Testis (tissue), 5 donors: ENCODE results near the gene ANKRD2. TPM values are rescaled to one million over a fixed set of nuclear protein-coding genes. Genes with fewer than 3 reads are reported as not detected.
"Not testable (repeated sequence)": the region's sequence is repeated elsewhere in the genome, so short reads cannot be mapped to it uniquely, and the experiment has no call there.

Experiments used
- DNase-seq: peaks from one replicate; pipeline ENCODE4 v3.0.0-alpha.2; 2019
- H3K27ac ChIP-seq, 2 donors: fragments of 200-600 bp; sonication (generic); one replicate each; pipeline ENCODE4 v1.5.1; 2019
- H3K27me3 ChIP-seq: fragments of 200-600 bp; sonication (generic); one replicate; pipeline ENCODE4 v1.5.1; 2019
- H3K36me3 ChIP-seq: fragments of 200-600 bp; sonication (generic); one replicate; pipeline ENCODE4 v1.5.1; 2017; ENCODE audit warnings: low read depth; ENCODE audit errors: missing control alignments
- H3K4me1 ChIP-seq: fragments of 200-600 bp; sonication (generic); one replicate; pipeline ENCODE4 v1.5.1; 2019
- H3K4me3 ChIP-seq, 2 donors: fragments of 200-600 bp; sonication (generic); one replicate each; pipeline ENCODE4 v1.5.1; 2017 to 2019
- H3K9me3 ChIP-seq: fragments of 200-600 bp; sonication (generic); one replicate; pipeline ENCODE4 v1.5.1; 2017
- POLR2A ChIP-seq: fragments of 450-650 bp; IDR thresholded peaks from one replicate; pipeline ENCODE4 v1.6.1; 2017; ENCODE audit warnings: antibody characterized with exemption, mild to moderate bottlenecking, moderate library complexity
- WGBS, 2 donors: methylation state at CpG; one replicate each; pipeline ENCODE4 v1.1.5; 2018; 5-methylcytosine and 5-hydroxymethylcytosine counted together
- intact Hi-C: fragments of 100-400 bp; cut with DNase I; formaldehyde crosslinking; loops from one replicate; pipeline ENCODE4 v1.15.1; 2023; ENCODE audit warnings: low total_unique reads
- long read RNA-seq, 2 donors: transcript quantifications; one replicate each; lab custom pipeline, GENCODE V29; 2026
- polyA plus RNA-seq: library from polyadenylated mRNA; stranded (reverse); fragments of 350-450 nt; fragmentation: Illumina TruSeq; extraction: RNeasy Lipid Tissue Mini Kit (QIAGEN cat#74804); gene quantifications from one replicate; pipeline ENCODE4 v1.2.3, GENCODE V29; 2014; ENCODE audit warnings: low read depth, low replicate concordance; ENCODE audit not compliant: insufficient read depth
- total RNA-seq, 2 donors: library from RNA; depleted of rRNA; stranded (reverse); fragments of >200 nt; gene quantifications; one replicate each; pipeline ENCODE4 v1.2.3, GENCODE V29; 2016
- TF ChIP-seq, protein P1 (sequence below), 3 experiments: fragments of 450-650 bp in 2 of 3; fragments of 200-600 bp in 1 of 3; sonication (generic) in 1 of 3; IDR thresholded peaks; one replicate each; pipeline ENCODE4 v1.5.1; 2016 to 2019; ENCODE audit warnings: antibody characterized with exemption in 3 of 3, mild to moderate bottlenecking in 2 of 3, moderate library complexity in 1 of 3

The ANKRD2 gene, protein sequence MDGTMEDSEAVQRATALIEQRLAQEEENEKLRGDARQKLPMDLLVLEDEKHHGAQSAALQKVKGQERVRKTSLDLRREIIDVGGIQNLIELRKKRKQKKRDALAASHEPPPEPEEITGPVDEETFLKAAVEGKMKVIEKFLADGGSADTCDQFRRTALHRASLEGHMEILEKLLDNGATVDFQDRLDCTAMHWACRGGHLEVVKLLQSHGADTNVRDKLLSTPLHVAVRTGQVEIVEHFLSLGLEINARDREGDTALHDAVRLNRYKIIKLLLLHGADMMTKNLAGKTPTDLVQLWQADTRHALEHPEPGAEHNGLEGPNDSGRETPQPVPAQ
- total RNA-seq (1 to 10 TPM in 1 of 2 donors, under 1 TPM in 1; 0.43 to 1.9 TPM), polyA plus RNA-seq (3.5 TPM)
- long read RNA-seq, donor 1, result 0 reads
- long read RNA-seq, donor 2, result 0 reads

DNA sequence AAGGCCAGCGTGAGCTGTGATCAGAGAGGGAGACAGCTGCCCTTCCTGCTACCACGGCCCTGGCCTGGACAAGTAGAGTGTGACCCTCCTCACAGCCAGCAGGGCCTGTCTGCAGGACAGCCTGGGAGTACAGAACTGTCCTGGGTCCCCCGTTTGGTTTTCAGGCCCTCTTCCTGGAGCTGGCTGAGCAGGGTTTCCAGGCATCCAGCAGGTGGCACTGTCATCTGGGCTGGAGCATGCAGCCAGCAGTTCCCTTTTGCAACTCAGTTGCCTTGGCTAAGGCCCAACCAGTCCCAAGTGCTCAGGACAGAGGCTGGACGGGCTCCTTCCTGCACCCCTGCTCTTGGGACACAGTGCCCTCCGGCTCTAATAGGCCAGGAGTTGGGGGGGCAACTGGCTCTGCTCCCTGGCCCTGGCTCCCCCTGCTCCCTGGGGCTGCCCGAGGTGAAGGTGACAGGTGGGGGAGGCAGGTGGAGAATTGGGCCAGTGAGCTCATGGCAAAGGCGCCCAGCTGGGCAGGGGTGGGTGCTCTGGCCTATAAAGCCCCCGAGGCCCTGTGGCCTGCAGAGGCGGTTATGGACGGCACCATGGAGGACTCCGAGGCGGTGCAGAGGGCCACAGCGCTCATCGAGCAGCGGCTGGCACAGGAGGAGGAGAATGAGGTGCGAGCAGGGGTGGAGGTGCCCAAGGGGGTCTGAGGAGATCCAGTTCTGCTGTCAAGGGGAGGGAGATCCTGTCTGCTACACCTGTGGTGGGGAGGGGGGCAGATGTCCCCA lies at the start of gene ANKRD2:
Gene ANKRD2, plus strand, starts transcription at position 566 of the 776 bp plus-strand sequence. Its CDS starts 10 bp downstream, at position 576.
- no peak within 1 kb of the TSS for H3K27ac ChIP-seq
- no peaks in the 10 kb centered on the region for H3K9me3 ChIP-seq
- H3K27me3 ChIP-seq, result no peaks in the 10 kb centered on the region
- H3K4me3 ChIP-seq, result no peak within 1 kb of the TSS
- 71 to 86% methylated on average over 10 to 16 of the region's 16 CpGs for WGBS, 2 donors
- intact Hi-C loops, result no loop called here
- TF ChIP-seq, protein P1, sequence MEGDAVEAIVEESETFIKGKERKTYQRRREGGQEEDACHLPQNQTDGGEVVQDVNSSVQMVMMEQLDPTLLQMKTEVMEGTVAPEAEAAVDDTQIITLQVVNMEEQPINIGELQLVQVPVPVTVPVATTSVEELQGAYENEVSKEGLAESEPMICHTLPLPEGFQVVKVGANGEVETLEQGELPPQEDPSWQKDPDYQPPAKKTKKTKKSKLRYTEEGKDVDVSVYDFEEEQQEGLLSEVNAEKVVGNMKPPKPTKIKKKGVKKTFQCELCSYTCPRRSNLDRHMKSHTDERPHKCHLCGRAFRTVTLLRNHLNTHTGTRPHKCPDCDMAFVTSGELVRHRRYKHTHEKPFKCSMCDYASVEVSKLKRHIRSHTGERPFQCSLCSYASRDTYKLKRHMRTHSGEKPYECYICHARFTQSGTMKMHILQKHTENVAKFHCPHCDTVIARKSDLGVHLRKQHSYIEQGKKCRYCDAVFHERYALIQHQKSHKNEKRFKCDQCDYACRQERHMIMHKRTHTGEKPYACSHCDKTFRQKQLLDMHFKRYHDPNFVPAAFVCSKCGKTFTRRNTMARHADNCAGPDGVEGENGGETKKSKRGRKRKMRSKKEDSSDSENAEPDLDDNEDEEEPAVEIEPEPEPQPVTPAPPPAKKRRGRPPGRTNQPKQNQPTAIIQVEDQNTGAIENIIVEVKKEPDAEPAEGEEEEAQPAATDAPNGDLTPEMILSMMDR (IDR thresholded peaks at IDR 0.05), result peak; percentile 51 to 81 (median 77)
- no peak for TF ChIP-seq POLR2A
- peaks cover 3% of the 10 kb centered on the region for H3K4me1 ChIP-seq
- DNase-seq, result peak; percentile 84
- no peaks in the 10 kb centered on the region for H3K36me3 ChIP-seq

DNA sequence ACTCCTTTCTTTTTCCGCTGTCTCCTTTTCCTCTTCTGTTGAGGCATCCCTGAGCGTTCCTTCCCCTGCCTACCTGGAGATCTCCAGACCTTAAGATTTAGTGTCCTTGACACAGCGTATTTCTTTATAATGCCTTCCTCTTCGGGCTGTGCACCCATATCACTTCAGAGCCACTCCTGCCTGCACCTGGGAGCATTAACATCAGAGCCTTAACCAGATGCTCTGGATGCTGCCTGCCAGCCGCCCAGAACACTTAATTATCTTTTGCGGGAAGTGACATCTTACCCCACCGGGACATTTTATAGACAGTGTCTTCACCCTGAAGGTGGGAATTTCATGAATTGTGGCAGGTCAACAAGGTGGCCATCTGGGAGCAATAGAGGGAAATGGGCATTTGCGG lies 49.6 kb upstream of the ANKRD2 start:
- no peak for DNase-seq
- no peaks in the 10 kb centered on the region for H3K27me3 ChIP-seq
- H3K9me3 ChIP-seq, result no peaks in the 10 kb centered on the region
- no peaks in the 10 kb centered on the region for H3K36me3 ChIP-seq
- peaks cover 15% of the 10 kb centered on the region for H3K4me1 ChIP-seq
- H3K4me3 ChIP-seq, result no peak overlapping the region
- TF ChIP-seq, protein P1 (IDR thresholded peaks at IDR 0.05), result no peak
- no peak for TF ChIP-seq POLR2A
- H3K27ac ChIP-seq, result no peak overlapping the region
- 76 to 94% methylated on average over 8 of the region's 8 CpGs for WGBS, 2 donors
- intact Hi-C loops, result no loop called here

DNA sequence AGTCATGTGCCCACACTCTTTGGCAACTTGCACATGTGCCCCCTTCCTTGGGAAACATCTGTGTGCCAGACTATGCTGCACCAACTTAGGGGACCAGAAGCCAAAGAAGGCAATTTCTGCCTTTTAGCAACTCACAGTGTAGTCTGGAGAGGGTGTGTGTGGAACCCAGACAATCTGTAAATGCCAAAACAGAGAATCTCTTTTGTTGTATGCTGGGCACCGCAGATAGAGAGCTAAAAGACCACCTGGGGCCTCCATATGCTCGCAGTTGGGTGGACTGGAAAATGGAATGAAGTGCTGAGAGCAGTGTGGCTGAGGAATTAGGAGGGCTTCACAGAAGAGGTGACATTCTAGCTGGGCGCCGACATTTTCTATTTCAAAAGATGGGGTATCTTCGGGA lies 47.5 kb upstream of the ANKRD2 start:
- Histone ChIP-seq H3K4me3 (no peak overlapping the region), H3K9me3 (no peaks in the 10 kb centered on the region), H3K27me3 (no peaks in the 10 kb centered on the region), H3K4me1 (peaks cover 4% of the 10 kb centered on the region), H3K36me3 (no peaks in the 10 kb centered on the region), H3K27ac (no peak overlapping the region)
- 93 to 94% methylated on average over 5 of the region's 5 CpGs for WGBS, 2 donors
- intact Hi-C loops, result no loop called here
- TF ChIP-seq, protein P1 (IDR thresholded peaks at IDR 0.05), result no peak
- TF ChIP-seq POLR2A, result no peak
- no peak for DNase-seq

DNA sequence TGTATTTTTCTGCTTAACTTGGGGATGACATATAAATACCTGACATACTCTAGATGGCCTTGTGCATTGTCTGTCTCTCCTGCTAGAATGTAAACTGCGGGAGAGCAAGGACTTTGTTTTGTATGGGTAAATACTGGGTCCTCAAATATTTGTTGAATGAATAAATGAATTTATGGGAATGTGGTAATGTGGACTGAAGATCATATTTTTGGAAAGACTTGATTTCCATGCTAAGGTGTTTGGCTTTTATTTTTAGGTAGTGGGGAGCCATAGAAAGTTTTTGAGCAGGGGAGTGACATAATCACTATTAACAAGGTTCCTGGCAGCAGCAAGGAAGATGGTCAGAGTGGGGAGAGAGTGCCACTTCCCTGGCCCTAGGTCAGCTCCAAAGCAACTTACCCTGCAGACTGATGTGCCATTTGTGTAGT lies 46.9 kb upstream of the ANKRD2 start:
- H3K4me1 ChIP-seq, result peaks cover 4% of the 10 kb centered on the region
- DNase-seq, result no peak
- no peak for TF ChIP-seq POLR2A
- TF ChIP-seq, protein P1 (IDR thresholded peaks at IDR 0.05), result no peak
- no peaks in the 10 kb centered on the region for H3K27me3 ChIP-seq
- no peaks in the 10 kb centered on the region for H3K36me3 ChIP-seq
- H3K27ac ChIP-seq, result no peak overlapping the region
- H3K4me3 ChIP-seq, result no peak overlapping the region
- intact Hi-C loops, result no loop called here
- 91% methylated on average over 1 of the region's 1 CpG for WGBS, 2 donors
- no peaks in the 10 kb centered on the region for H3K9me3 ChIP-seq

DNA sequence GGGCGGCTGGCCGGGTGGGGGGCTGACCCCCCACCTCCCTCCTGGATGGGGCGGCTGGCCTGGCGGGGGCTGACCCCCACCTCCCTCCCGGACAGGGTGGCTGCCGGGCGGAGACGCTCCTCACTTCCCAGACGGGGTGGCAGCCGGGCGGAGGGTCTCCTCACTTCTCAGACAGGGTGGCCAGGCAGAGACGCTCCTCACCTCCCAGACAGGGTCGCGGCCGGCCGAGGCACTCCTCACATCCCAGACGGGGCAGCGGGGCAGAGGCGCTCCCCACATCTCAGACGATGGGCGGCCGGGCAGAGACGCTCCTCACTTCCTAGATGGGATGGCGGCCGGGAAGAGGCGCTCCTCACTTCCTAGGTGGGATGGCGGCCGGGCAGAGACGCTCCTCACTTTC lies 43.7 kb upstream of the ANKRD2 start:
- H3K9me3 ChIP-seq, H3K27ac ChIP-seq, DNase-seq, H3K27me3 ChIP-seq, H3K36me3 ChIP-seq, intact Hi-C loops, H3K4me1 ChIP-seq, H3K4me3 ChIP-seq: not testable (repeated sequence)
- 74 to 87% methylated on average over 6 to 13 of the region's 29 CpGs for WGBS, 2 donors
